Suprapubic skin (tissue), 4 donors: ENCODE measurements around the gene DPYSL5. TPM values are rescaled to one million over a fixed set of nuclear protein-coding genes. Genes with fewer than 3 reads are reported as not detected.

ENCODE experiments used
- DNase-seq, 2 donors: peaks; one replicate each; pipeline ENCODE4 v3.0.0-alpha.2; 2019; ENCODE audit warnings: low spot score in 2 of 2
- H3K27ac ChIP-seq: fragments of 200-600 bp; sonication (generic); one replicate; pipeline ENCODE4 v1.5.1; 2019
- H3K27me3 ChIP-seq: fragments of 200-600 bp; sonication (generic); one replicate; pipeline ENCODE4 v1.5.1; 2019
- H3K36me3 ChIP-seq: fragments of 200-600 bp; sonication (generic); one replicate; pipeline ENCODE4 v1.5.1; 2019
- H3K4me1 ChIP-seq: fragments of 200-600 bp; sonication (generic); one replicate; pipeline ENCODE4 v1.5.1; 2019
- H3K4me3 ChIP-seq: fragments of 200-600 bp; sonication (generic); one replicate; pipeline ENCODE4 v1.5.1; 2019; ENCODE audit warnings: mild to moderate bottlenecking
- H3K9me3 ChIP-seq: fragments of 200-600 bp; sonication (generic); one replicate; pipeline ENCODE4 v1.5.1; 2019
- CTCF ChIP-seq, 2 donors: fragments of 200-600 bp in 1 of 2; fragments of 450-650 bp in 1 of 2; sonication (generic) in 1 of 2; IDR thresholded peaks; one replicate each; pipeline ENCODE4 v1.5.1; 2016 to 2019; ENCODE audit warnings: antibody characterized with exemption in 2 of 2, mild to moderate bottlenecking in 1 of 2, moderate library complexity in 1 of 2
- EP300 ChIP-seq: sonication (generic); formaldehyde crosslinking; IDR thresholded peaks from one replicate; pipeline ENCODE4 v1.6.1; 2017; ENCODE audit warnings: antibody characterized with exemption
- POLR2A ChIP-seq, 2 donors: fragments of 450-650 bp; IDR thresholded peaks; one replicate each; pipeline ENCODE4 v1.6.1; 2017; ENCODE audit warnings: antibody characterized with exemption in 2 of 2, mild to moderate bottlenecking in 2 of 2, moderate library complexity in 2 of 2
- POLR2AphosphoS5 ChIP-seq, 3 donors: sonication (generic); formaldehyde crosslinking; IDR thresholded peaks; one replicate each; pipeline ENCODE4 v1.6.1; 2017; ENCODE audit warnings: antibody characterized with exemption in 3 of 3
- WGBS: methylation state at CpG from one replicate; pipeline ENCODE4 v1.1.5; 2018; 5-methylcytosine and 5-hydroxymethylcytosine counted together
- total RNA-seq, 4 donors: library from RNA; depleted of rRNA; stranded (reverse); fragments of >200 nt; gene quantifications; one replicate each; pipeline ENCODE4 v1.1.0, GENCODE V29; 2016

The DPYSL5 gene
- total RNA-seq, 4 donors from 2014 or later = not detected

- 67% methylated on average over 2 of the region's 2 CpGs for WGBS
- no peaks in the 10 kb centered on the region for H3K9me3 ChIP-seq
- no peak for TF ChIP-seq POLR2AphosphoS5 (IDR thresholded peaks at IDR 0.05)
- TF ChIP-seq POLR2A (IDR thresholded peaks at IDR 0.05) = no peak
- no peak for TF ChIP-seq EP300
- no peak for TF ChIP-seq CTCF (IDR thresholded peaks at IDR 0.05)
- no peak overlapping the region for H3K4me3 ChIP-seq
- H3K36me3 ChIP-seq = no peaks in the 10 kb centered on the region
- H3K27ac ChIP-seq = no peak overlapping the region
- no peak for DNase-seq
- no peaks in the 10 kb centered on the region for H3K27me3 ChIP-seq
- peaks cover 38% of the 10 kb centered on the region for H3K4me1 ChIP-seq
Observed at GRCh38 chr2:26975102-26975501, 127.2 kb downstream of the DPYSL5 start.

- H3K27me3 ChIP-seq = no peaks in the 10 kb centered on the region
- no peak overlapping the region for H3K4me3 ChIP-seq
- 33% methylated on average over 1 of the region's 1 CpG for WGBS
- no peak for TF ChIP-seq CTCF (IDR thresholded peaks at IDR 0.05)
- TF ChIP-seq EP300 = no peak
- TF ChIP-seq POLR2AphosphoS5 (IDR thresholded peaks at IDR 0.05) = no peak
- no peaks in the 10 kb centered on the region for H3K36me3 ChIP-seq
- H3K9me3 ChIP-seq = no peaks in the 10 kb centered on the region
- no peak for DNase-seq
- H3K27ac ChIP-seq = no peak overlapping the region
- H3K4me1 ChIP-seq = peaks cover 36% of the 10 kb centered on the region
Observed at GRCh38 chr2:26975656-26976055, 127.7 kb downstream of the DPYSL5 start.

GRCh38 chr2:26976237-26976636 lies 128.3 kb downstream of the DPYSL5 start:
- DNase-seq = no peak
- Histone ChIP-seq H3K36me3 (no peaks in the 10 kb centered on the region), H3K4me3 (no peak overlapping the region), H3K27me3 (no peaks in the 10 kb centered on the region), H3K27ac (no peak overlapping the region), H3K4me1 (peaks cover 31% of the 10 kb centered on the region), H3K9me3 (no peaks in the 10 kb centered on the region)
- 59% methylated on average over 5 of the region's 5 CpGs for WGBS
- no peak for TF ChIP-seq CTCF (IDR thresholded peaks at IDR 0.05)
- TF ChIP-seq POLR2AphosphoS5 (IDR thresholded peaks at IDR 0.05) = no peak
- no peak for TF ChIP-seq POLR2A (IDR thresholded peaks at IDR 0.05)
- no peak for TF ChIP-seq EP300

GRCh38 chr2:26977012-26977411 lies 129.1 kb downstream of the DPYSL5 start:
- Histone ChIP-seq H3K4me3 (no peak overlapping the region), H3K36me3 (no peaks in the 10 kb centered on the region), H3K27me3 (no peaks in the 10 kb centered on the region), H3K9me3 (no peaks in the 10 kb centered on the region), H3K27ac (no peak overlapping the region), H3K4me1 (peaks cover 27% of the 10 kb centered on the region)
- TF ChIP-seq CTCF (IDR thresholded peaks at IDR 0.05) (no peak), POLR2A (IDR thresholded peaks at IDR 0.05) (no peak), EP300 (no peak), POLR2AphosphoS5 (IDR thresholded peaks at IDR 0.05) (no peak)
- DNase-seq = no peak
- 68% methylated on average over 2 of the region's 2 CpGs for WGBS

GRCh38 chr2:26978061-26978596 lies 130.2 kb downstream of the DPYSL5 start:
- H3K36me3 ChIP-seq = no peaks in the 10 kb centered on the region
- TF ChIP-seq CTCF (IDR thresholded peaks at IDR 0.05) = no peak
- no peak for TF ChIP-seq EP300
- TF ChIP-seq POLR2A (IDR thresholded peaks at IDR 0.05) = no peak
- TF ChIP-seq POLR2AphosphoS5 (IDR thresholded peaks at IDR 0.05) = no peak
- H3K27me3 ChIP-seq = no peaks in the 10 kb centered on the region
- peaks cover 24% of the 10 kb centered on the region for H3K4me1 ChIP-seq
- no peak overlapping the region for H3K27ac ChIP-seq
- H3K4me3 ChIP-seq = no peak overlapping the region
- 52% methylated on average over 4 of the region's 4 CpGs for WGBS
- DNase-seq = no peak
- no peaks in the 10 kb centered on the region for H3K9me3 ChIP-seq
